K562 (cell line): ENCODE results near the gene KCNJ5. TPM values are rescaled to one million over a fixed set of nuclear protein-coding genes. Genes with fewer than 3 reads are reported as not detected.

Source experiments
- ATAC-seq: fragments of 200-7000 bp; cut with Tn5 transposase; 3 replicates; pipeline ENCODE4 v1.9.1; 2020; ENCODE audit warnings: moderate library complexity
- BruUV-seq: library from RNA; stranded (reverse); fragments of 400-500 nt; replicated peaks from 2 replicates; lab custom pipeline; 2021; lab: Mats Ljungman, UMichigan
- CTCF ChIA-PET: fragments of 300-600 bp; formaldehyde crosslinking; extraction: SDS; loops from one replicate; lab custom pipeline; 2021; ENCODE audit warnings: low intra/inter-chr PET ratio; lab: Yijun Ruan, JAX
- POLR2A ChIA-PET: fragments of 300-600, 350-650 bp; sonication (Branson Sonifier 250); formaldehyde crosslinking; extraction: SDS; loops from one replicate; lab custom pipeline; 2021; ENCODE audit warnings: antibody characterized with exemption, inconsistent platforms; lab: Yijun Ruan, JAX
- DNase-seq, 4 experiments: peaks; one replicate each; pipeline versions ENCODE4 v3.0.0 to v3.0.0-alpha.2; 2011 to 2018; ENCODE audit warnings: low spot score in 3 of 4, mixed read lengths in 3 of 4; ENCODE audit errors: extremely low read depth in 1 of 4
- FAIRE-seq: peaks from 2 replicates; lab custom pipeline; 2011; peaks lifted over from hg19 to GRCh38; lab: Jason Lieb, UNC
- H2AFZ ChIP-seq: 2 replicates; pipeline ENCODE4 v1.6.0; 2011; ENCODE audit warnings: low read depth, low read length, control low read depth, inconsistent platforms
- H3K27ac ChIP-seq: fragments of 200-600 bp; 3 replicates; pipeline ENCODE4 v1.8.0; 2011; ENCODE audit warnings: low read depth, mild to moderate bottlenecking, control low read depth, inconsistent platforms, low read length, moderate library complexity, mixed read lengths; ENCODE audit errors: extremely low read depth
- H3K27me3 ChIP-seq, 2 experiments: fragments of 300-600 bp in 1 of 2; 2 replicates in 1 of 2; 3 replicates in 1 of 2; pipeline versions ENCODE4 v1.6.0 to v1.8.0; 2011; ENCODE audit warnings: inconsistent platforms in 2 of 2, low read length in 2 of 2, mild to moderate bottlenecking in 1 of 2, mixed read lengths in 1 of 2, moderate library complexity in 1 of 2; ENCODE audit not compliant: control insufficient read depth in 2 of 2, insufficient read depth in 2 of 2
- H3K36me3 ChIP-seq: fragments of 300-600 bp; 3 replicates; pipeline ENCODE4 v1.8.0; 2011; ENCODE audit warnings: mild to moderate bottlenecking, low read length, inconsistent platforms; ENCODE audit not compliant: control insufficient read depth, insufficient read depth
- H3K4me1 ChIP-seq, 2 experiments: fragments of 200-600 bp in 1 of 2; replicated peaks in 1 of 2; 2 replicates in 1 of 2; 3 replicates in 1 of 2; pipeline versions ENCODE4 v1.5.1 to v1.8.0; 2011; ENCODE audit warnings: inconsistent platforms in 2 of 2, low read length in 2 of 2, mild to moderate bottlenecking in 1 of 2, mixed read lengths in 1 of 2, moderate library complexity in 1 of 2; ENCODE audit not compliant: control insufficient read depth in 2 of 2, insufficient read depth in 2 of 2
- H3K4me2 ChIP-seq: 2 replicates; pipeline ENCODE4 v1.6.1; 2011; ENCODE audit warnings: low read length, control low read depth, inconsistent platforms, mixed read lengths; ENCODE audit not compliant: insufficient read depth
- H3K4me3 ChIP-seq: fragments of 200-600 bp; sonication (generic), shearing (Covaris generic); 2 replicates; pipeline ENCODE4 v1.5.1; 2016; ENCODE audit warnings: control low read depth, inconsistent platforms
- H3K79me2 ChIP-seq: fragments of 200-600 bp; 3 replicates; pipeline ENCODE4 v1.8.0; 2011; ENCODE audit warnings: low read length, inconsistent platforms; ENCODE audit not compliant: control insufficient read depth, insufficient read depth
- H3K9ac ChIP-seq, 2 experiments: 2 replicates each; pipeline versions ENCODE4 v1.6.0 to v1.6.1; 2011; ENCODE audit warnings: low read depth in 2 of 2, low read length in 2 of 2, control low read depth in 1 of 2, inconsistent platforms in 1 of 2, mild to moderate bottlenecking in 1 of 2, mixed read lengths in 1 of 2; ENCODE audit not compliant: insufficient read depth in 1 of 2
- H3K9me1 ChIP-seq: one replicate; pipeline ENCODE4 v1.6.0; 2011; ENCODE audit warnings: inconsistent platforms, mild to moderate bottlenecking, low read length, moderate library complexity; ENCODE audit not compliant: control insufficient read depth, insufficient read depth
- H3K9me3 ChIP-seq: replicated peaks from 2 replicates; pipeline ENCODE4 v1.5.1; 2011; ENCODE audit warnings: low read depth, low read length, inconsistent platforms; ENCODE audit not compliant: control insufficient read depth, insufficient read depth
- H4K20me1 ChIP-seq: replicated peaks from 2 replicates; pipeline ENCODE4 v1.6.1; 2011; ENCODE audit warnings: low read length, inconsistent platforms, mixed read lengths; ENCODE audit not compliant: control insufficient read depth, insufficient read depth
- GATAD2B ChIP-seq: fragments of 450-650 bp; IDR thresholded peaks from 2 replicates; pipeline ENCODE4 v1.6.1; 2017; ENCODE audit warnings: mild to moderate bottlenecking, borderline replicate concordance
- ILF3 ChIP-seq: fragments of 450-650 bp; IDR thresholded peaks from 2 replicates; pipeline ENCODE4 v1.6.1; 2018; ENCODE audit warnings: antibody characterized with exemption, mild to moderate bottlenecking, moderate library complexity, borderline replicate concordance
- MTF1 ChIP-seq: fragments of 250-450 bp; sonication (Bioruptor Pico); IDR thresholded peaks from 2 replicates; pipeline ENCODE4 v1.9.0; 2021; ENCODE audit warnings: moderate library complexity, mild to moderate bottlenecking, inconsistent platforms, borderline replicate concordance
- PATZ1 ChIP-seq: fragments of 250-450 bp; sonication (Bioruptor Pico); IDR thresholded peaks from 2 replicates; pipeline ENCODE4 v1.5.0; 2020; ENCODE audit warnings: mild to moderate bottlenecking, borderline replicate concordance
- SAFB2 ChIP-seq: fragments of 200-400 bp; formaldehyde crosslinking; IDR thresholded peaks from 2 replicates; pipeline ENCODE4 v1.6.1; 2018; ENCODE audit warnings: borderline replicate concordance, low read length, low read depth, moderate library complexity; ENCODE audit not compliant: severe bottlenecking
- TARDBP ChIP-seq: fragments of 450-650 bp; IDR thresholded peaks from 2 replicates; pipeline ENCODE4 v1.6.1; 2016
- TEAD4 ChIP-seq, 2 experiments: sonication (generic) in 1 of 2; formaldehyde crosslinking in 1 of 2; IDR thresholded peaks; 2 replicates each; pipeline versions ENCODE4 v1.6.1 to v1.8.0; 2012 to 2022; ENCODE audit warnings: borderline replicate concordance in 1 of 2, inconsistent platforms in 1 of 2, low read length in 1 of 2, mild to moderate bottlenecking in 1 of 2, missing genetic modification reagents in 1 of 2
- ZNF212 ChIP-seq: fragments of 450-650 bp; formaldehyde crosslinking; IDR thresholded peaks from 2 replicates; pipeline ENCODE4 v1.4.0; 2020; ENCODE audit warnings: mild to moderate bottlenecking
- ZNF24 ChIP-seq: fragments of 450-650 bp; IDR thresholded peaks from 2 replicates; pipeline ENCODE4 v1.6.1; 2016
- ZNF551 ChIP-seq: fragments of 250-450 bp; sonication (Bioruptor Pico); IDR thresholded peaks from 2 replicates; pipeline ENCODE4 v1.5.0; 2021; ENCODE audit warnings: mild to moderate bottlenecking, moderate library complexity
- WGBS: fragments of 100-300 bp; shearing (Covaris generic); methylation state at CpG from one replicate; pipeline ENCODE4 v1.1.6; 2016; ENCODE audit warnings: low coverage, mixed read lengths; ENCODE audit not compliant: insufficient coverage; ENCODE audit errors: missing lambda C conversion rate; 5-methylcytosine and 5-hydroxymethylcytosine counted together
- in situ Hi-C: fragments of 300-500 bp; cut with MboI; formaldehyde crosslinking; loops from 4 replicates; pipeline ENCODE4 v1.15.0; 2018; ENCODE audit warnings: inconsistent platforms, mixed read lengths
- intact Hi-C: fragments of 100-400 bp; cut with micrococcal nuclease; formaldehyde crosslinking; loops from 2 replicates; pipeline ENCODE4 v1.14.2; 2022
- polyA plus RNA-seq, 8 experiments: library from polyadenylated mRNA; depleted of rRNA in 4 of 8; stranded (reverse) in 5 of 8; unstranded in 3 of 8; fragments of >200 nt; fragmentation: Nextera tagmentation in 2 of 8; fragmentation: Illumina TruSeq in 1 of 8; extraction: Ambion mirVana in 2 of 8; extraction: Trizol in 1 of 8; gene quantifications; 2 replicates each; pipeline versions ENCODE4 v1.2.1 to v1.2.3, GENCODE V29; 2011 to 2014; ENCODE audit warnings: inconsistent platforms in 1 of 8, missing spikeins in 1 of 8
- total RNA-seq, 7 experiments: library from RNA; depleted of rRNA in 6 of 7; stranded (reverse); fragments of >200 nt in 6 of 7; fragmentation: Illumina TruSeq in 2 of 7; extraction: Trizol in 2 of 7; gene quantifications; 2 replicates each; pipeline versions ENCODE4 v1.2.1 to v1.2.3, GENCODE V29; 2011 to 2021; ENCODE audit warnings: low replicate concordance in 1 of 7
- TF ChIP-seq, protein P1 (sequence below): sonication (generic); formaldehyde crosslinking; IDR thresholded peaks from 2 replicates; pipeline ENCODE4 v1.8.0; 2022; ENCODE audit warnings: mild to moderate bottlenecking, missing genetic modification reagents

KCNJ5 gene
- total and polyA plus RNA-seq, 9 of the 15 experiments (the other 6 are each of a cell fraction or from before 2014, with no cell fraction given) = 0.04 TPM; not detected in 8

- no peak overlapping the region for H3K9ac ChIP-seq
- in situ Hi-C loops = loop anchor here (5.0 kb wide), 1 partner anchor 80 kb away; no protein-coding TSS in a partner anchor
These were observed 66.0 kb downstream of the KCNJ5 start for GRCh38 chr11:128957202-128957482.

More at GRCh38 chr11:128957202-128957482, 66.0 kb downstream of the KCNJ5 start:
- no peak for FAIRE-seq
- intact Hi-C loops = loop anchor here (5.0 to 10.0 kb wide), 3 partner anchors 378 to 922 kb away; no protein-coding TSS in a partner anchor
- no peak for ATAC-seq
- Histone ChIP-seq H3K9me1 (no peaks in the 10 kb centered on the region), H3K36me3 (no peaks in the 10 kb centered on the region), H4K20me1 (no peaks in the 10 kb centered on the region), H2AFZ (no peak overlapping the region), H3K4me3 (no peak overlapping the region), H3K27me3 (peaks cover 0 to 4% of the 10 kb centered on the region in 2 experiments; a peak in 2 of 5 replicates), H3K4me2 (no peak overlapping the region), H3K4me1 (no peaks in the 10 kb centered on the region), H3K79me2 (no peaks in the 10 kb centered on the region), H3K9me3 (no peaks in the 10 kb centered on the region), H3K27ac (no peak overlapping the region)
- ChIA-PET POLR2A (interaction anchor here (1.3 kb wide), 1 partner anchor 72 kb away, joined by 4 read pairs; no protein-coding TSS in a partner anchor), CTCF (interaction anchor here (0.6 to 2.6 kb wide), 5 partner anchors 73 to 1905 kb away, joined by 3 to 23 read pairs (median 3); no protein-coding TSS in a partner anchor)
- TF ChIP-seq SAFB2 = no peak
- no peak for TF ChIP-seq TARDBP
- no peak for TF ChIP-seq ZNF24
- no peak for TF ChIP-seq ILF3
- TF ChIP-seq, protein P1, sequence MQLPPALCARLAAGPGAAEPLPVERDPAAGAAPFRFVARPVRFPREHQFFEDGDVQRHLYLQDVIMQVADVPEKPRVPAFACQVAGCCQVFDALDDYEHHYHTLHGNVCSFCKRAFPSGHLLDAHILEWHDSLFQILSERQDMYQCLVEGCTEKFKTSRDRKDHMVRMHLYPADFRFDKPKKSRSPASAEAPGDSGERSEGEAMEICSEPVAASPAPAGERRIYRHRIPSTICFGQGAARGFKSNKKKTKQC = no peak
- no peak for TF ChIP-seq TEAD4 (IDR thresholded peaks at IDR 0.05; ENCODE audit: low read length)
- TF ChIP-seq TEAD4 (CRISPR knock-in tag; IDR thresholded peaks at IDR 0.05; ENCODE audit: borderline replicate concordance) = no peak
- no peak for TF ChIP-seq GATAD2B
- no peak for TF ChIP-seq ZNF551 (CRISPR knock-in tag)
- TF ChIP-seq ZNF212 = no peak
- no peak for TF ChIP-seq MTF1 (CRISPR knock-in tag)
- TF ChIP-seq PATZ1 (CRISPR knock-in tag) = no peak
- DNase-seq = no peak
- no TSS peak for BruUV-seq
- 4% methylated on average over 7 of the region's 8 CpGs for WGBS
